K562 treated with DMSO at 1 percent for 12 hours (cell line): ENCODE measurements around the gene PVRIG. TPM values are rescaled to one million over a fixed set of nuclear protein-coding genes. Genes with fewer than 3 reads are reported as not detected.

Experiments
- total RNA-seq: library from RNA; unstranded; fragments of 300-600 nt; gene quantifications from 2 replicates; pipeline ENCODE4 v1.2.3, GENCODE V29; 2022; ENCODE audit not compliant: insufficient read depth

Gene PVRIG
- total RNA-seq = not detected in 2 replicates

DNA sequence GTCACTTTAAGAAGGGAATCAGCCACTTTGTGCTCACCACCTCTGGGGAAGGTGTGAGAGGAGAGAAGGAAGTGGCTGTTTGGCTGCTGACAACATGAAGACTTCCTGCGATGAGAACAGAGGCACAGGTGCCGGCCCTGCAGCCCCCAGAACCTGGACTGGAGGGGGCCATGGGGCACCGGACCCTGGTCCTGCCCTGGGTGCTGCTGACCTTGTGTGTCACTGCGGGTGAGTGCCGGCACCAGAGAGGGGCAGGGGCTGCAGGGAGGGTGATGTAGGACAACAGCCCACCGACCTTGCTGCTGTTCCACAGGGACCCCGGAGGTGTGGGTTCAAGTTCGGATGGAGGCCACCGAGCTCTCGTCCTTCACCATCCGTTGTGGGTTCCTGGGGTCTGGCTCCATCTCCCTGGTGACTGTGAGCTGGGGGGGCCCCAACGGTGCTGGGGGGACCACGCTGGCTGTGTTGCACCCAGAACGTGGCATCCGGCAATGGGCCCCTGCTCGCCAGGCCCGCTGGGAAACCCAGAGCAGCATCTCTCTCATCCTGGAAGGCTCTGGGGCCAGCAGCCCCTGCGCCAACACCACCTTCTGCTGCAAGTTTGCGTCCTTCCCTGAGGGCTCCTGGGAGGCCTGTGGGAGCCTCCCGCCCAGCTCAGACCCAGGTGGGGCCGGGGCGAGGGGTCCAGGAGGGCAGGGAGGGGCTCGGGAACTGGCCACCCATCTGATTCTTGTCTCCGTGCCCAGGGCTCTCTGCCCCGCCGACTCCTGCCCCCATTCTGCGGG, at the start of gene PVRIG:
Gene PVRIG (plus strand): TSS at position 149 of the 785 bp plus-strand sequence. CDS start 22 bp downstream, at position 171.

DNA sequence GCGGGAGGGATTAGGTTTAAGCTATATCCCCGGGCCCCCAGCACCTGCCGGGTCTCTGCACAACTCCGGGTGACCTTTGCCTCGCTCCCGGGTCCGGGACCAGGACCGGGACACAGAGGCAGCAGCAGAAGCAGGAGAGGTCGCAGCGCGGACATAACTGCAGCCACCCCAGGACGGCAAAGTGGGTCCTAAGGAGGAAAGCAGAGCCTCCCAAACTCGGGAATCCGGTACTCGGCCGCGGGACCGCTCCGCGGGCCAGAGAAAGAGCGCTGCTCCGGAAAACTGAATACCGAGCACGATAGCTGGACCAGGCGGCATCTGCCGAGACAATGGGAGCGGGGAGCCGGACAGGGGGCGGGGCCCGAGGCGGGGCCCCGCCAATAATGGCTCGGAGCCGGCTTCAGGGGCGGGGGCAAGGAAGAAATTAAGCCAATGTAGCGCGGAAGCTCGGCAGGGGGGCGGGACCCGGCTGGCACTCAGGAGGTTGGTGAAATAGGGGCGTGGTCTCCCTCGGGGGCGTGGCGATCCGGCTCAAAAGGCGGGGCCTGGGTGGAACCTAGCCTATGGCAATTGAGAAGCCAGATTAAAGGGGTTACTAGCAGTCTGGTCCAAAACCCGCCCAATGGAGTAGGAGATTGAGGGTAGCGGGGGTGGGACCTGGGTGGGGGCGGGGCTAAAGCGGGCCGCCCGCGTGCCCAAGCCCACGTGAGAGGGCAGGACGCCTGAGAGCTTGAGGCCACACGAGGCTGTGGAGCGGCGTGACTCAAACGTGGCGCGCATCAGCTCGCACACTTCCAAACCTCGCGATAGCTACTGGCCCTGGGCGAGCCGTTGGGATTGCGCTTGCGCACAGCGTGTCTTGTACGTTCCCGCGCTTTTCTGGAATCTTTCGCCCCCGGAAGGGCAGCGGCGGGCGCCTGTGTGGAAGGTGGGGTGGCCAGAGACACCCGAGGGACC, 42.4 kb upstream of the PVRIG start, which contains the start of the genes GPC2 and STAG3:
Gene GPC2 (minus strand): TSS at position 337 of the 957 bp plus-strand sequence. CDS start 182 bp downstream, at position 155.
Gene STAG3 (plus strand): TSS at position 874 of the 957 bp plus-strand sequence. CDS start 2,639 bp downstream, outside the sequence.

Other genes with a start within 250 kb of the PVRIG start
- gene AZGP1, start 243.9 kb upstream of the PVRIG start, total RNA-seq = not detected in 2 replicates
- gene ZKSCAN1, start 204.4 kb upstream of the PVRIG start, total RNA-seq = 7.7 and 24.0 TPM in 2 replicates
- gene ZSCAN21, start 170.2 kb upstream of the PVRIG start, total RNA-seq = 8.9 and 17.0 TPM in 2 replicates
- 20.8 and 32.0 TPM in 2 replicates for gene ZNF3, start 138.2 kb upstream of the PVRIG start, total RNA-seq
- 137 and 153 TPM in 2 replicates for gene COPS6, start 131.0 kb upstream of the PVRIG start, total RNA-seq
- 428 and 455 TPM in 2 replicates for gene MCM7, start 118.6 kb upstream of the PVRIG start, total RNA-seq
- 17.2 and 19.9 TPM in 2 replicates for gene AP4M1, start 118.3 kb upstream of the PVRIG start, total RNA-seq
- 54.3 and 104 TPM in 2 replicates for gene TAF6, start 100.6 kb upstream of the PVRIG start, total RNA-seq
- 9.2 and 11.9 TPM in 2 replicates for gene CNPY4, start 100.3 kb upstream of the PVRIG start, total RNA-seq
- 4.0 and 6.1 TPM in 2 replicates for gene MBLAC1, start 93.0 kb upstream of the PVRIG start, total RNA-seq
- 285 and 449 TPM in 2 replicates for gene LAMTOR4, start 71.0 kb upstream of the PVRIG start, total RNA-seq
- 36.9 and 43.3 TPM in 2 replicates for gene TRAPPC14, start 61.2 kb upstream of the PVRIG start, total RNA-seq
- 5.9 and 6.2 TPM in 2 replicates for gene GAL3ST4, start 51.3 kb upstream of the PVRIG start, total RNA-seq
- 0.52 and 6.1 TPM in 2 replicates for gene GPC2, start 42.6 kb upstream of the PVRIG start, total RNA-seq
- gene STAG3, start 42.0 kb upstream of the PVRIG start, total RNA-seq = 3.4 and 9.1 TPM in 2 replicates
- 3.3 and 5.8 TPM in 2 replicates for gene SPDYE3, start 87.8 kb downstream of the PVRIG start, total RNA-seq
- gene PILRB, start 138.2 kb downstream of the PVRIG start, total RNA-seq = 22.6 and 47.5 TPM in 2 replicates
- 1.5 and 3.7 TPM in 2 replicates for gene PILRA, start 153.5 kb downstream of the PVRIG start, total RNA-seq
- 2.3 and 7.2 TPM in 2 replicates for gene ZCWPW1, start 208.8 kb downstream of the PVRIG start, total RNA-seq
- 61.3 and 85.4 TPM in 2 replicates for gene MEPCE, start 209.9 kb downstream of the PVRIG start, total RNA-seq
- gene PPP1R35, start 216.5 kb downstream of the PVRIG start, total RNA-seq = 84.0 and 131 TPM in 2 replicates
- gene SPACDR, start 244.3 kb downstream of the PVRIG start, total RNA-seq = 2.1 TPM in 1 of 2 replicates, not detected in the other